Measurements from ENCODE around the gene FUT7.
"Not testable (repeated sequence)": the region's sequence is repeated elsewhere in the genome, so short reads cannot be mapped to it uniquely, and the experiment has no call there.

Gene FUT7

GRCh38 chr9:137004285-137004684, 27.6 kb downstream of the FUT7 start:
- not testable (repeated sequence) for H3K4me3 ChIP-seq (ENCODE audit: low read depth, low read length)
- TF ChIP-seq, protein P1, sequence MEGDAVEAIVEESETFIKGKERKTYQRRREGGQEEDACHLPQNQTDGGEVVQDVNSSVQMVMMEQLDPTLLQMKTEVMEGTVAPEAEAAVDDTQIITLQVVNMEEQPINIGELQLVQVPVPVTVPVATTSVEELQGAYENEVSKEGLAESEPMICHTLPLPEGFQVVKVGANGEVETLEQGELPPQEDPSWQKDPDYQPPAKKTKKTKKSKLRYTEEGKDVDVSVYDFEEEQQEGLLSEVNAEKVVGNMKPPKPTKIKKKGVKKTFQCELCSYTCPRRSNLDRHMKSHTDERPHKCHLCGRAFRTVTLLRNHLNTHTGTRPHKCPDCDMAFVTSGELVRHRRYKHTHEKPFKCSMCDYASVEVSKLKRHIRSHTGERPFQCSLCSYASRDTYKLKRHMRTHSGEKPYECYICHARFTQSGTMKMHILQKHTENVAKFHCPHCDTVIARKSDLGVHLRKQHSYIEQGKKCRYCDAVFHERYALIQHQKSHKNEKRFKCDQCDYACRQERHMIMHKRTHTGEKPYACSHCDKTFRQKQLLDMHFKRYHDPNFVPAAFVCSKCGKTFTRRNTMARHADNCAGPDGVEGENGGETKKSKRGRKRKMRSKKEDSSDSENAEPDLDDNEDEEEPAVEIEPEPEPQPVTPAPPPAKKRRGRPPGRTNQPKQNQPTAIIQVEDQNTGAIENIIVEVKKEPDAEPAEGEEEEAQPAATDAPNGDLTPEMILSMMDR (IDR thresholded peaks at IDR 0.05; ENCODE audit: borderline replicate concordance, insufficient read depth, low read depth, low read length) = 0 out of 2 replicates have a peak, but pooled peaks have one; percentile 24

- TF ChIP-seq, protein P1 (IDR thresholded peaks at IDR 0.05; ENCODE audit: borderline replicate concordance, insufficient read depth, low read depth, low read length) = no peak
Observed at GRCh38 chr9:137002646-137003041, 29.2 kb downstream of the FUT7 start.

GRCh38 chr9:137001857-137002645, 29.8 kb downstream of the FUT7 start:
- TF ChIP-seq, protein P1 (IDR thresholded peaks at IDR 0.05; ENCODE audit: borderline replicate concordance, insufficient read depth, low read depth, low read length) = no peak
- H3K4me3 ChIP-seq (ENCODE audit: low read depth, low read length) = no peak overlapping the region

More at GRCh38 chr9:137002646-137003041, 29.2 kb downstream of the FUT7 start:
- no peak overlapping the region for H3K4me3 ChIP-seq (ENCODE audit: low read depth, low read length)

DNA sequence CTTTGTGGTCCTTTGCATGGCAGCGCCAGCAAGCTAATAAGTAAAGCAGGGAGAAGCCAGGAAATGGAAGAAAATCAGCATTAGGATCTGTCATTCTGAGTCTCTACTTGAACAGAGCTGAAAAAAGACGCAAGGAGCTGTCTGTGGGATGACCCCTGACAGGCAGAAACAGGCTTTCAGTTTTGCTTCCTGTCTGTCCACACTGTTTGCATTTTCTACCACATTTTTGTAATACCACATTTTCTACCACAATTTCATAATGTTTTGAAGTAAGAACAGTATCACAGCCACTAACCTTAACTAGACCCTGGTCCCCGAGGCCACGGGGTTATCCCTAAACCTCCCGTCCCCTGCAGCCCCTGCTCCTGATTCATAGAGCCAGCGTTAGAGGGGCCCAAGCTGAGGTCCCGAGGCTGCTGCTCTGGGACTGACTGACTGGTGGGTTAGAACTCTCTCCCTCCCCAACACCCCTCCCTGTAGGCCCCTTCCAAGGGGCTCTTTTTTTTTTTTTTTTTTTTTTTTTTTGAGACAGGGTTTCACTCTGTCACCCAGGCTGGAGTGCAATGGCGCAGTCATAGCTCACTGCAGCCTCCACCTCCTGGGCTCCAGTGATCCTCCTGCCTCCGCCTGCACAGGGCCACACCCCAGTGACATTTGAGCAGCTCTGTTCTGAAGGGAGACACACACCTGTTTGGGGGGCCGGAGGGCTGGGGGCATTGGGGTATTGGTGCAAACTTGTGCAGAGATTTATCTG, 31.5 kb downstream of the FUT7 start:
- TF ChIP-seq, protein P1 (IDR thresholded peaks at IDR 0.05; ENCODE audit: borderline replicate concordance, insufficient read depth, low read depth, low read length) = no peak
- H3K4me3 ChIP-seq (ENCODE audit: low read depth, low read length) = peak overlapping the region; percentile 19

DNA sequence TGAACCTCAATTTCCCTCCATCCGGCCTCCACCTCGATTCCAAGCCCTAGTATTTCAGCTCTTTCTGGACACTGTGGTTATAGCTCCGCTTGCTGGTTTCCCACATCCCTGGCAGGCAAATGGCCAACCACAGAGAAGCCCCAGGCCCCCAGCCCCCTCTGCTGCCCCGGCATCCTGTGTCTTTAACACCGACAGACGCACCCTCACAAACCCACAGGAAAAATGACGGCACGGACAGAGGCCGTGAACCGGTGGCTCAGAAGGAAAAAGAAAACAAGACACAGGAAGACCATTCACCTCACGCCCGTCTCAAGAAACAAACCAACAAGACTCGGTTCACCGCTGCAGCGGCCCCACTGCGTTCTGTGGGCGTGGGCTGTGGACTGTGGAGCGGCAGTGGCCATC, 34.1 kb downstream of the FUT7 start:
- H3K4me3 ChIP-seq (ENCODE audit: low read depth, low read length) = no peak overlapping the region
- TF ChIP-seq, protein P1 (IDR thresholded peaks at IDR 0.05; ENCODE audit: borderline replicate concordance, insufficient read depth, low read depth, low read length) = no peak

DNA sequence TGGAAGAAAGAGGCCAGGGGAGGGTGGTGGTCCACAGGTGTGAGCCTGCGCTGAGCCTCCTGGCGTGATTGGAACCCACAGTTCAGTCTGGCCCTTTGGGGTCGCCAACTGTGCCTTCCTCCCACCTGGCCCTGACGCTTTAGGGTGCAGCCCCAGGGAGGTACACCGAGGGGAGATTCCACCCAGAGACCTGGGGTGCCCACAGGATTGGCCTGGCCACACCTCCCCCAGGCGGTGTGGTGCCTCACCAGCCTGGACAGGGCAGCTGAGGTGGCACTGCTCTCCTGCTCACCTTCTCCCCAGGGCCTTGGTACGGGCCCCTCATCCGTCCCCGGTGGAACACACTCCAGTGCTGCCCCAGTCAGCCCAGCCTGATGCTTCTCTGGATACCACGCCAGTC, 34.5 kb downstream of the FUT7 start:
- H3K4me3 ChIP-seq (ENCODE audit: low read depth, low read length) = no peak overlapping the region
- TF ChIP-seq, protein P1 (IDR thresholded peaks at IDR 0.05; ENCODE audit: borderline replicate concordance, insufficient read depth, low read depth, low read length) = no peak
